CD4-positive, CD25-positive, alpha-beta regulatory T cell (primary cell): Measurements from ENCODE around the gene MPRIP. TPM values are rescaled to one million over a fixed set of nuclear protein-coding genes. Genes with fewer than 3 reads are reported as not detected.

ENCODE experiments used
- ATAC-seq, 2 donors: fragments of 150-1000 bp; cut with Tn5 transposase; one replicate each; pipeline ENCODE4 v1.10.0; 2021; ENCODE audit warnings: low read depth in 2 of 2, moderate number of reproducible peaks in 2 of 2, moderate library complexity in 1 of 2
- DNase-seq, 3 donors: peaks; one replicate each; pipeline versions ENCODE4 v3.0.0 to v3.0.0-alpha.2; 2012 to 2022; ENCODE audit warnings: mixed read lengths in 1 of 3
- H3K27ac ChIP-seq: one replicate; pipeline ENCODE4 v1.7.0; 2013; ENCODE audit warnings: mild to moderate bottlenecking, low read length; ENCODE audit not compliant: insufficient read depth, poor library complexity, severe bottlenecking
- H3K27me3 ChIP-seq: one replicate; pipeline ENCODE4 v1.7.0; 2013; ENCODE audit warnings: low read length; ENCODE audit not compliant: control insufficient read depth, insufficient read depth
- H3K36me3 ChIP-seq: one replicate; pipeline ENCODE4 v1.7.0; 2013; ENCODE audit warnings: mild to moderate bottlenecking, low read length, moderate library complexity; ENCODE audit not compliant: control insufficient read depth, insufficient read depth
- H3K4me1 ChIP-seq: 2 replicates; pipeline ENCODE4 v1.7.0; 2013; ENCODE audit warnings: mild to moderate bottlenecking, low read length; ENCODE audit not compliant: insufficient read depth, control insufficient read depth, poor library complexity, severe bottlenecking
- H3K4me3 ChIP-seq: one replicate; pipeline ENCODE4 v1.7.0; 2013; ENCODE audit warnings: low read depth, mild to moderate bottlenecking, low read length, moderate library complexity
- H3K9me3 ChIP-seq, 2 experiments: 1 replicate in 1 of 2; 2 replicates in 1 of 2; pipeline ENCODE4 v1.7.0; 2013; ENCODE audit warnings: low read length in 2 of 2, mild to moderate bottlenecking in 1 of 2, moderate library complexity in 1 of 2; ENCODE audit not compliant: control insufficient read depth in 2 of 2
- H3K27ac Mint-ChIP-seq, 3 donors: one replicate each; pipeline ENCODE4 v1.8.0; 2020 to 2022; ENCODE audit warnings: mild to moderate bottlenecking in 3 of 3, mixed read lengths in 3 of 3, moderate library complexity in 2 of 3
- H3K27me3 Mint-ChIP-seq: one replicate; pipeline ENCODE4 v1.8.0; 2022; ENCODE audit warnings: mild to moderate bottlenecking, mixed read lengths
- H3K36me3 Mint-ChIP-seq: one replicate; pipeline ENCODE4 v1.8.0; 2020; ENCODE audit warnings: mixed read lengths
- H3K4me1 Mint-ChIP-seq, 4 donors: one replicate each; pipeline ENCODE4 v1.8.0; 2020 to 2022; ENCODE audit warnings: mixed read lengths in 4 of 4, mild to moderate bottlenecking in 1 of 4
- H3K4me3 Mint-ChIP-seq, 4 donors: one replicate each; pipeline ENCODE4 v1.8.0; 2020 to 2022; ENCODE audit warnings: mild to moderate bottlenecking in 4 of 4, mixed read lengths in 4 of 4, moderate library complexity in 3 of 4
- H3K9me3 Mint-ChIP-seq, 7 donors: one replicate each; pipeline ENCODE4 v1.8.0; 2020 to 2022; ENCODE audit warnings: mixed read lengths in 7 of 7, mild to moderate bottlenecking in 3 of 7, moderate library complexity in 2 of 7
- polyA plus RNA-seq, 4 donors: library from polyadenylated mRNA; unstranded; fragments of 300-500 nt; fragmentation: Illumina TruSeq; gene quantifications; one replicate each; pipeline ENCODE4 v1.2.3, GENCODE V29; 2021
- total RNA-seq: library from RNA; stranded (reverse); gene quantifications from one replicate; pipeline ENCODE4 v1.2.3, GENCODE V29; 2022

MPRIP gene
- total and polyA plus RNA-seq, 5 donors from 2014 or later, result 49.0 to 234 (median 58.0) TPM

GRCh38 chr17:17151055-17151454 lies 108.8 kb downstream of the MPRIP start:
- no peaks in the 10 kb centered on the region for H3K27me3 Mint-ChIP-seq
- Histone ChIP-seq H3K4me1 (peaks cover 34% of the 10 kb centered on the region), H3K9me3 (no peaks in the 10 kb centered on the region), H3K27me3 (no peaks in the 10 kb centered on the region), H3K36me3 (peaks cover 61% of the 10 kb centered on the region), H3K27ac (no peak overlapping the region), H3K4me3 (no peak overlapping the region)
- H3K4me1 Mint-ChIP-seq, result peaks cover 6 to 43% (median 24%) of the 10 kb centered on the region in 4 donors
- peaks cover 0 to 2% (median 0%) of the 10 kb centered on the region in 7 donors for H3K9me3 Mint-ChIP-seq
- no peak for ATAC-seq
- peaks cover 50% of the 10 kb centered on the region for H3K36me3 Mint-ChIP-seq
- no peak overlapping the region for H3K4me3 Mint-ChIP-seq
- peak overlapping the region in 1 of 3 donors; percentile 77 for H3K27ac Mint-ChIP-seq
- no peak for DNase-seq

- no peak for ATAC-seq
- Histone ChIP-seq H3K4me3 (no peak overlapping the region), H3K9me3 (no peaks in the 10 kb centered on the region), H3K27ac (peak overlapping the region; percentile 25), H3K4me1 (peaks cover 34% of the 10 kb centered on the region), H3K27me3 (no peaks in the 10 kb centered on the region), H3K36me3 (peaks cover 61% of the 10 kb centered on the region)
- no peak for DNase-seq
- Mint-ChIP-seq H3K4me3 (peak overlapping the region in 1 of 4 donors; percentile 18), H3K27ac (peak overlapping the region in 2 of 3 donors; percentile 59 to 77), H3K9me3 (peaks cover 0 to 2% (median 0%) of the 10 kb centered on the region in 7 donors), H3K4me1 (peaks cover 6 to 43% (median 26%) of the 10 kb centered on the region in 4 donors), H3K27me3 (no peaks in the 10 kb centered on the region), H3K36me3 (peaks cover 50% of the 10 kb centered on the region)
Measured at GRCh38 chr17:17151541-17151940, 109.3 kb downstream of the MPRIP start.

DNA sequence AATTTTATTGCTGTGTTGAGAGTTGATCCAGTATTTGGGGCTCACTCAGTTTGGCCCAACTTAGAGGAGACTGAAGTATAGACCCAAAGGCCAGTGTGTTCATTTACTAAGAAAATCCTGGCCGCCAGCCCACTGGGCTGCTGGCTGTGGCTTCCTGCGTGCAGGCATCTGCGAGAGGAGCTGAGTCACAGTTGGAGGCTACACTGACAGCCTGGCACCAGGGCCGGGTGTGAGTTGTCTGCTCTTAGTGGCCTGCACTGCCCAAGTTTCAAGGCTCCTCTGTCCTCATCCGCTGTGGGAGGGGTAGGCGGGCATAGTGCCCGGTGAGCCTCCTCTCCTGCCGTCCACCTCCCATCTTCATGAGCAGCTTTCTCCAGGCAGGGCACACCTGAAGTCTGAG lies 109.7 kb downstream of the MPRIP start:
- Mint-ChIP-seq H3K36me3 (peaks cover 55% of the 10 kb centered on the region), H3K27me3 (no peaks in the 10 kb centered on the region), H3K4me1 (peaks cover 6 to 43% (median 28%) of the 10 kb centered on the region in 4 donors), H3K9me3 (peaks cover 0 to 2% (median 0%) of the 10 kb centered on the region in 7 donors), H3K27ac (peak overlapping the region; percentile 20 to 89 (median 59)), H3K4me3 (peak overlapping the region in 1 of 4 donors; percentile 18)
- peak in 1 of 2 donors; percentile 32 for ATAC-seq
- Histone ChIP-seq H3K9me3 (no peaks in the 10 kb centered on the region), H3K27ac (peak overlapping the region; percentile 25), H3K4me3 (no peak overlapping the region), H3K27me3 (no peaks in the 10 kb centered on the region), H3K36me3 (peaks cover 63% of the 10 kb centered on the region), H3K4me1 (peaks cover 34% of the 10 kb centered on the region)
- DNase-seq, result no peak

- no peak for DNase-seq
- no peak for ATAC-seq
- H3K9me3 ChIP-seq, result no peaks in the 10 kb centered on the region
- H3K4me3 Mint-ChIP-seq, result peak overlapping the region in 3 of 4 donors; percentile 36 to 65 (median 36)
- H3K4me1 Mint-ChIP-seq, result peaks cover 6 to 45% (median 28%) of the 10 kb centered on the region in 4 donors
- H3K36me3 ChIP-seq, result peaks cover 63% of the 10 kb centered on the region
- H3K27ac Mint-ChIP-seq, result peak overlapping the region; percentile 20 to 91 (median 89)
- no peaks in the 10 kb centered on the region for H3K27me3 Mint-ChIP-seq
- peaks cover 58% of the 10 kb centered on the region for H3K36me3 Mint-ChIP-seq
- no peaks in the 10 kb centered on the region for H3K27me3 ChIP-seq
- peaks cover 0 to 2% (median 0%) of the 10 kb centered on the region in 7 donors for H3K9me3 Mint-ChIP-seq
- H3K4me1 ChIP-seq, result peaks cover 34% of the 10 kb centered on the region
- no peak overlapping the region for H3K4me3 ChIP-seq
- H3K27ac ChIP-seq, result no peak overlapping the region
Measured at GRCh38 chr17:17152385-17152784, 110.1 kb downstream of the MPRIP start.

DNA sequence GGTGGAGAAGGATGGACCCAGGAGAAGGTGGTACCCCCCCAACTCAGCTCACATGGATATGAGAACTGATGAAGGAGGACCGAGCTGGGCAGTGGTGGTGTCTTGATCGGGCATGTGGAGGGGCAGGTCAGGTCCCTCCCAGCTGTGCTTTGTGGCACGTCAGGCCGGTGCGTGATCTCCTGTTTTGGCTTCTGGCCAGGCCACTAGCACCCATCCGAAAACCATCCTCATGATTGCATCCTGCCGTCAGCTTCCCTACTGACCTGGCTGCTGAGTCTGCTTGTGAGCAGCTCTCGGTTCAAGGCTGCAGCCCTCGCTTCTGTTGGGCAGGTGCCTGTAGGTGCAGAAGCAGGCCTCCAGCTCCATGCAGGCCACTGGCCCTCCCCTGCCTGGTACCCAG lies 110.8 kb downstream of the MPRIP start:
- ATAC-seq, result no peak
- no peaks in the 10 kb centered on the region for H3K27me3 Mint-ChIP-seq

GRCh38 chr17:17153709-17154108 lies 111.5 kb downstream of the MPRIP start:
- peaks cover 34% of the 10 kb centered on the region for H3K4me1 ChIP-seq
- peak; percentile 46 to 51 for ATAC-seq

More for the DNA sequence above, 110.8 kb downstream of the MPRIP start:
- no peak for DNase-seq
- Mint-ChIP-seq H3K4me1 (peaks cover 6 to 45% (median 27%) of the 10 kb centered on the region in 4 donors), H3K4me3 (peak overlapping the region in 2 of 4 donors; percentile 30 to 36), H3K9me3 (peaks cover 0 to 2% (median 0%) of the 10 kb centered on the region in 7 donors), H3K36me3 (peaks cover 56% of the 10 kb centered on the region), H3K27ac (peak overlapping the region in 2 of 3 donors; percentile 89 to 91)
- H3K36me3 ChIP-seq, result peaks cover 59% of the 10 kb centered on the region
- H3K9me3 ChIP-seq, result no peaks in the 10 kb centered on the region
- H3K4me3 ChIP-seq, result no peak overlapping the region
- peaks cover 34% of the 10 kb centered on the region for H3K4me1 ChIP-seq
- H3K27me3 ChIP-seq, result no peaks in the 10 kb centered on the region
- no peak overlapping the region for H3K27ac ChIP-seq

GRCh38 chr17:17154556-17154955 lies 112.3 kb downstream of the MPRIP start:
- ATAC-seq (no peak), DNase-seq (no peak)
- no peaks in the 10 kb centered on the region for H3K9me3 ChIP-seq
- H3K4me3 Mint-ChIP-seq, result peak overlapping the region; percentile 6 to 40 (median 38)
- no peaks in the 10 kb centered on the region for H3K27me3 Mint-ChIP-seq
- H3K27ac ChIP-seq, result peak overlapping the region; percentile 50
- H3K9me3 Mint-ChIP-seq, result peaks cover 0 to 2% (median 0%) of the 10 kb centered on the region in 7 donors
- H3K4me3 ChIP-seq, result peak overlapping the region; percentile 32
- H3K27ac Mint-ChIP-seq, result peak overlapping the region; percentile 77 to 89 (median 85)
- H3K36me3 Mint-ChIP-seq, result peaks cover 62% of the 10 kb centered on the region
- peaks cover 9 to 45% (median 27%) of the 10 kb centered on the region in 4 donors for H3K4me1 Mint-ChIP-seq
- H3K4me1 ChIP-seq, result peaks cover 34% of the 10 kb centered on the region
- H3K36me3 ChIP-seq, result peaks cover 69% of the 10 kb centered on the region
- no peaks in the 10 kb centered on the region for H3K27me3 ChIP-seq

More at GRCh38 chr17:17153709-17154108, 111.5 kb downstream of the MPRIP start:
- peaks cover 0 to 2% (median 0%) of the 10 kb centered on the region in 7 donors for H3K9me3 Mint-ChIP-seq
- H3K27ac ChIP-seq, result peak overlapping the region; percentile 50
- no peaks in the 10 kb centered on the region for H3K27me3 Mint-ChIP-seq
- peak overlapping the region; percentile 29 to 74 (median 64) for H3K4me3 Mint-ChIP-seq
- peak overlapping the region; percentile 70 to 90 (median 89) for H3K27ac Mint-ChIP-seq
- H3K9me3 ChIP-seq, result no peaks in the 10 kb centered on the region
- peak in 1 of 3 donors; percentile 52 for DNase-seq
- H3K4me1 Mint-ChIP-seq, result peaks cover 6 to 45% (median 27%) of the 10 kb centered on the region in 4 donors
- no peaks in the 10 kb centered on the region for H3K27me3 ChIP-seq
- no peak overlapping the region for H3K4me3 ChIP-seq
- H3K36me3 ChIP-seq, result peaks cover 60% of the 10 kb centered on the region
- H3K36me3 Mint-ChIP-seq, result peaks cover 56% of the 10 kb centered on the region

GRCh38 chr17:17154981-17155380 lies 112.7 kb downstream of the MPRIP start:
- Histone ChIP-seq H3K27ac (peak overlapping the region; percentile 50), H3K9me3 (no peaks in the 10 kb centered on the region), H3K4me1 (peaks cover 34% of the 10 kb centered on the region), H3K27me3 (no peaks in the 10 kb centered on the region), H3K4me3 (peak overlapping the region; percentile 32), H3K36me3 (peaks cover 69% of the 10 kb centered on the region)
- H3K27me3 Mint-ChIP-seq, result no peaks in the 10 kb centered on the region
- peaks cover 0 to 2% (median 0%) of the 10 kb centered on the region in 7 donors for H3K9me3 Mint-ChIP-seq
- DNase-seq (peak in 2 of 3 donors; percentile 25 to 41), ATAC-seq (peak in 1 of 2 donors; percentile 29)
- peak overlapping the region; percentile 52 to 89 (median 77) for H3K27ac Mint-ChIP-seq
- peaks cover 62% of the 10 kb centered on the region for H3K36me3 Mint-ChIP-seq
- H3K4me3 Mint-ChIP-seq, result peak overlapping the region; percentile 6 to 40 (median 38)
- H3K4me1 Mint-ChIP-seq, result peaks cover 12 to 45% (median 26%) of the 10 kb centered on the region in 4 donors
